Rectal smooth muscle tissue (tissue), 1 donor: ENCODE results near the gene CC2D1B.

Experiments used
- H3K27ac ChIP-seq: one replicate; pipeline ENCODE4 v1.7.0; 2013; ENCODE audit warnings: low read depth, low read length, inconsistent platforms
- H3K27me3 ChIP-seq: one replicate; pipeline ENCODE4 v1.7.0; 2013; ENCODE audit warnings: low read length; ENCODE audit not compliant: control insufficient read depth, insufficient read depth
- H3K36me3 ChIP-seq: one replicate; pipeline ENCODE4 v1.7.0; 2013; ENCODE audit warnings: low read length; ENCODE audit not compliant: control insufficient read depth, insufficient read depth
- H3K4me1 ChIP-seq: one replicate; pipeline ENCODE4 v1.7.0; 2013; ENCODE audit warnings: low read length; ENCODE audit not compliant: control insufficient read depth, insufficient read depth
- H3K4me3 ChIP-seq: one replicate; pipeline ENCODE4 v1.7.0; 2013; ENCODE audit warnings: low read length
- H3K9ac ChIP-seq: one replicate; pipeline ENCODE4 v1.7.0; 2013; ENCODE audit warnings: low read length

Gene CC2D1B

DNA sequence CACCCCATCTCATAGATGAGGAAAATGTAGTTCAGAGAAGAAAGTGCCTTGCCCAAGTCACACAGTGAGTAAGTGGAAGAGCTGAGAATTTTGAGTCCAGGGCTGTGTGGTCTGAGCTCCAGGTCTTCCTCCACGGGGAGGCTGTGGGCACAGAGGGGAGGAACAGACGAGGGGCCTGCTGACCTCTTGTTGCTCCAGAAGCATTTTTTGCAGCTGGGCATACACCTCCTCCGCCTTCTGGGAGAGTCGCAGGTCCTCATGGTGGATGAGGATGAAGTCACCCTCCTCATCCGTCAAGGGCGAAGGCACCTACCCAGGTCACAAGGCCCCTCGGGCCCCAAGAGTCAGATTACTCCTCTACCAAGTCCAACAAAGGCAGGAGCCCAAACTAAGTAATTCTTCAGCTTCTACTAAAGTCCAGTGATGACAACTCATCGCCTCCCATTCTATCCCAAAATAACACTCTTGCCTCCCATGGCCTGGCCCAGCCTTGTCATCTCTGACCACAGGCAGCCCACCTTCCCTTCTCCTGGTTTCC lies 9.1 kb downstream of the CC2D1B start:
- Histone ChIP-seq H3K4me1 (no peaks in the 10 kb centered on the region), H3K36me3 (peaks cover 88% of the 10 kb centered on the region), H3K27ac (no peak overlapping the region), H3K9ac (no peak overlapping the region), H3K27me3 (no peaks in the 10 kb centered on the region), H3K4me3 (no peak overlapping the region)

DNA sequence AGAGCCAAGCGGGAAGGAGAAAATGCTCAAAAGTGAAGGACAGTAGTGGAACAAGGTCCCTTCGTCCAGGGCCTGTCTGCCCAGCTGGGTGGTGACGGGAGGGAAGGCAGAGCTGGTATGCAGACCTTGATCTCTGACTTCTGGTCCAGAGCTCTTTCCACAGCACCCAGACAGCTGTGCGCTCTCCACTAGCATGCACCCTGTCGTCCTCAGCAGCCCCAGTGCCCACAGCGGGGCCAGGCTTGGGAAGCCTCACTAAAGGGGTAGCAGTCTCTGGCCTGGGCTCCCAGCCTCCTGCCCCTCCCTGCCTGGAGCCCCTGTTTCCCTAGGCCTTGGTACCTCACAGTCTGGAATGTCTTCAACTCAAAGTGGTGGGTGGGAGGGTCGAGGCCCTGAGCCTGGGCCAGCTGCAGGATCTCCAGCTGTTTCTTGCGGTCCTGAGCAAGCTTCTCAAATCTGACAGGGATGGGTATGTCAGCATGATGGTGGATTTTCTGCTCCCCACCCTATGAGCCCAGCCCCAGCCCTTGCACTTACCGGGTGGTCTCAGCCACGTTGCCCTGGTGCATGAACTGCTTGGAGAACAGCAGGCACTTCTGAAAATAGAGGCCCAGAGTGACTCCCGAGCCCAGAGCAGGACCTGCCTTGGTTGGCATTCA lies 10.0 kb downstream of the CC2D1B start:
- no peak overlapping the region for H3K4me3 ChIP-seq

DNA sequence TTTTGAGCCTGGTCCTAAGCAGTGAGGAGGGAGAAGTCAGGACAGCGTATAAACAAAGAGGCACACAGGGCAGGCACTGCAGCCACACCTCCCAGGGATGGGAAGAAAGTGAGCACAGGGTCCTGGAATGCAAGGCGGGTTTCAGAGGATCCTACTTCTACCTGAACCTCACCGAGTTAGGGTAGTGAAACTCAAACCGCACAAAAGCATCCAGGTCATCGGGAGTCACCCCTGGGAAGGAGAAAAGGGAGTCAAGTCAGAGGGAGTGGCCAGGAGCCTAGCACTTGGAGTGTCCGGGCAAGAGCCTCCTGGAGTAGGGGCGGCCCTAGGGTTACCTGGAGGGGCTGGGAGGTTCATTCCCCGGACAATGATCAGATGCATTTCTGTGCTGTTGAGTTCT lies 10.6 kb downstream of the CC2D1B start:
- no peak overlapping the region for H3K9ac ChIP-seq
- no peak overlapping the region for H3K27ac ChIP-seq
- peaks cover 75% of the 10 kb centered on the region for H3K36me3 ChIP-seq
- no peaks in the 10 kb centered on the region for H3K27me3 ChIP-seq
- H3K4me1 ChIP-seq, result no peaks in the 10 kb centered on the region
- no peak overlapping the region for H3K4me3 ChIP-seq

More for the DNA sequence above, 10.0 kb downstream of the CC2D1B start:
- Histone ChIP-seq H3K9ac (no peak overlapping the region), H3K27me3 (no peaks in the 10 kb centered on the region), H3K36me3 (peaks cover 80% of the 10 kb centered on the region), H3K4me1 (no peaks in the 10 kb centered on the region), H3K27ac (no peak overlapping the region)

DNA sequence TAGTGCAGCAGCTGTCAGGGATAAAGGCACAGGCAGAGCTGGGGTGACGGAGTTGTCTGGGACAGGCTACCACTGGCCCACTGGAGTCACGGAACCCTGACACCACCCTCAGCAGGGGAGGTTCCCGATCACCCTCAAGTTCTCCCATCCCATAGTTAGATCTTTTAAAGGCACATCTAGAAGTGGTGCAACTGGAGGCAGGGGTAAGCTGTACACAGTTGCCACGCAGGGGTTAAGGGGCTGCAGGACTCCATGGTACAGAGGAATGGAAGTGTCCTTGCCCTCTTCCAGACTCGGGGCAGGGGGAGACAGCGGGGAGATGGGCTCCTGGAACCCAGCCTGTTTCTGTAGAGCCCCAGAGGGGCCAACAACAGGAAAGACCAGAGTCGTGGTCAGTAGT lies 13.3 kb downstream of the CC2D1B start:
- no peak overlapping the region for H3K27ac ChIP-seq
- peaks cover 48% of the 10 kb centered on the region for H3K36me3 ChIP-seq
- H3K9ac ChIP-seq, result no peak overlapping the region
- H3K27me3 ChIP-seq, result no peaks in the 10 kb centered on the region
- H3K4me1 ChIP-seq, result no peaks in the 10 kb centered on the region
- no peak overlapping the region for H3K4me3 ChIP-seq

DNA sequence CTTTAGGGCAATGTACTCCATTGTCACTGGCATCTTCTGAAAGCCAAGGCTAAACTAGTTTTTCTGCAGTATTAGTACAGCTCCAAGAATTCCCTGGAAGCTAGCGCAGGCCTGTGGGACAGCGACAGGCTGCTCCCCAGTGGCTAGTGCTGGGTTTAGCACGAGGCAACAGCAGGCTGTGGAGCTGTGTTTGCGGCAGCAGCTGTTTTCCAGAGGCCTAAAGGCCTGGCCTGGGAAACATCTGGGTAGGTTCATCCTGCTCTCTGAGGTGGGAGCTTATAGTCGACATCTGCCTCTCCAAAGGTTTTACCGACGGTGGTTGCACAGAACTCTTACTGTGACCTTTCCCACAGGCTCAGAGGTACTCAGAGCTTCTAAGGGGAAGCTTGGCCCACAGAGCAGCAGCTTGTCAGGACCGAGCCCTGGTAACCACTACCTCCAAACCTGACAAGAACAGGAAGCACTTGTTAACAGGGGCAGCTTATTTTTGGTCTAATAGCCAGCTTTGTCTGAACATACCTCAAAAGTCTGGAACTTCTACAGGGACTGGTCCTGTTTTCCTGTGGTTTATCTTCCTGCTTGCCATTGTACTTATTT lies 17.2 kb downstream of the CC2D1B start:
- H3K4me3 ChIP-seq, result no peak overlapping the region
- H3K27me3 ChIP-seq, result no peaks in the 10 kb centered on the region
- H3K27ac ChIP-seq, result no peak overlapping the region
- peaks cover 10% of the 10 kb centered on the region for H3K36me3 ChIP-seq
- no peak overlapping the region for H3K9ac ChIP-seq
- no peaks in the 10 kb centered on the region for H3K4me1 ChIP-seq

DNA sequence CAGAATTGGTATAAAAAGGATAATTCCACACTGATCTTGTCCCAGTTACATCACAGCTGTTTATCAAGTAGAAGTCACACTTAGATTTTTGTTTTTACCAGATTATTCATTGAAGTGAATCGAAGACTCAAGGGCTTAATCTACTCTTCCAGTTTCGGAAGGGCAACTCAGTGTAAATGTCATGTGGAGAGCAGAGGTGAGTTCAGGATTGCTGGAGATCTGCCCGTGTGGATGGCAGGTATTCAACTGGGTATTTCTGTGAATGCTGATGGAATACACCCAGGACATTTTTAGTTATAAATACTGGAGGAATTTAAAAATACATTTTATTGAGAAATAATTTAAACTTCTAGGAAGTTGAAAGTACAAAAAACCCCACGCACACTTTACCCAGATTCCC lies 19.4 kb downstream of the CC2D1B start:
- H3K4me3 ChIP-seq, result no peak overlapping the region
- H3K36me3 ChIP-seq, result peaks cover 4% of the 10 kb centered on the region
- H3K9ac ChIP-seq, result no peak overlapping the region
- no peak overlapping the region for H3K27ac ChIP-seq
- no peaks in the 10 kb centered on the region for H3K4me1 ChIP-seq
- no peaks in the 10 kb centered on the region for H3K27me3 ChIP-seq

DNA sequence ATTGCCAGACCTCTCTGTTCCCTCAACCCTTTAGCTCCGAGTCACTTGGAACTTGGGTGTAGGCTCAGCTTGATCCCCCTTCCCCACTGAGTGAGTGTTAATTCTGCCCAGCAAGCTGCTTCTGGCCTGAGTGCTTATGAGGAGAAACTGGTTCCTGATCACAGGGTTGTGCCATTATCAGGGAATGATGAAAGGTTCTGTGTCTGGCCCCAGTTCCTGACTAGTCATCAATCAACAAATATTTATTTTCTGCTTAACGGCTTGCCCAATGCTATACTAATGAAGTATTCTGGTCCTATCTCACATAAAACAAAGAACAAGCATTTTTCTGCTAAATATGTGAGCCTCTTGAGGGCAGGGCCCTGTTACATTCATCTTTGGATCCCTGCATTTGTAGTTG lies 20.8 kb downstream of the CC2D1B start:
- no peaks in the 10 kb centered on the region for H3K27me3 ChIP-seq
- H3K9ac ChIP-seq, result no peak overlapping the region
- no peak overlapping the region for H3K4me3 ChIP-seq
- peaks cover 5% of the 10 kb centered on the region for H3K36me3 ChIP-seq
- no peaks in the 10 kb centered on the region for H3K4me1 ChIP-seq
- no peak overlapping the region for H3K27ac ChIP-seq

DNA sequence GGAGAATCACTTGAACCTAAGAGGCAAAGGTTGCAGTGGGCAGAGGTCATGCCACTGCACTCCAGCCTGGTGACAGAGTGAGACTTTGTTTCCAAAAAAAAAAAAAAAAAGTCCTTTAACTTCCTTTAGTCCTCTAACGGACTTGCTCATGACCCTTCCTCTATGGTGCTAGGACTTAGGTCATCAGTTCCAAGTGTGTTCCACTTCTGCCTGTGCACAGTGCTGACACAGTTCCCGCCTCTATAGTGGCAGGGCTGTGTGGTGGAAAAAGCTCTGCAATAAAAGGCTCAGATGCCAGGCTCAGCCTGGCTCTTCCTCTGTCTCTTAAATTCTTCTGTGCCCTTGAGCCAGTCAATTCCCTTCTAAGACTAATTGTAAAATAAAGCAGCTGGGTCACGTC lies 22.0 kb downstream of the CC2D1B start:
- H3K27me3 ChIP-seq, result no peaks in the 10 kb centered on the region
- peaks cover 5% of the 10 kb centered on the region for H3K36me3 ChIP-seq
- H3K9ac ChIP-seq, result no peak overlapping the region
- H3K4me1 ChIP-seq, result no peaks in the 10 kb centered on the region
- no peak overlapping the region for H3K27ac ChIP-seq
- no peak overlapping the region for H3K4me3 ChIP-seq

DNA sequence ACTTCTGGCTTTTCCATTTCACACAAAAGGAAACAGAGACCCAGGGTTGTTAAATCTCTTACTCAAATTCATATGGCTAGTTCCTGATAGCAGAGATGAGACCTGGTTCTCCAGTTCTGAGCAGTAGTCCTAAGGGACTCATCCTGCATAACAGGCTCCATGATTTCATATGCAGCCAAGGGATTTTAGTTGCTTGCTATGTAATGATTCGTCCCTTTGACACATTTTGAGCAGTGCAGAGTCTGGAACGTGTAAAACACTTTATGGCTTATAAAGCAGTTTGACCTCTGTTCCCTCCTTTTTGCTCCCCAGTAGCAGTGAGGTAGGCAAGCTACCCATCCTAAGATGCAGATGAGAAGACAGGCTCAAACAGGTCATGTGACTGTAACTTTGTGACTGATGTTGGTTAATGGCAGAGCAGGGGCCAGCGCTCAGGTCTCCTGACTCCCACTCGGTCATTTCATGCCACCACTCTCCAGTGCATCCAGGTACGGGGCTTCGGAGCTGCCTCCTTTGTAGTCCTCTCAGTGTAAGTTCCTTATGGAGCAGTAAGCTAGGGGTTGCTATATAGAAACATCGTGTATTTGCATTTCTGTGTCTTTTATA lies 24.2 kb downstream of the CC2D1B start:
- no peak overlapping the region for H3K27ac ChIP-seq
- no peaks in the 10 kb centered on the region for H3K4me1 ChIP-seq
- no peaks in the 10 kb centered on the region for H3K27me3 ChIP-seq
- H3K36me3 ChIP-seq, result peaks cover 5% of the 10 kb centered on the region
- H3K9ac ChIP-seq, result no peak overlapping the region
- no peak overlapping the region for H3K4me3 ChIP-seq

DNA sequence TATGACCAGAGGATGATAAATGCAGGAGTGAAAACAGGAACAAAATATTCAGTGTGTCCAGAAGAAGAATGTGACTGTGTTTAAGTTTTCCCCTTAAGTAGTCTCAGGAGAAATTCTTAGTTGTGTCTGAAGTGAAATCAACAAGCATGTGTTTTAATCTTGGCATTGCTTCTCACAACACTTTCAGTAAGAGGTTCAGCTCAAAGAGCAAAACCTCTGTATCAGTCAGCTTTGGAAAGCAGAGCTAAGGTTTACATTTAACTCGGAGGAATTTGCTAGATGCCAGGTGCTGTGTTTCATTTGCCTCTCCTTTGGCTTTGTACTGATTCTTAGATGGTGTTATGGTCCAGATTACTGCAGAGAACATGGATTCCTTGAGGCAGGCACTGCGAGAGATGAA lies 28.6 kb downstream of the CC2D1B start:
- no peak overlapping the region for H3K9ac ChIP-seq
- peaks cover 5% of the 10 kb centered on the region for H3K36me3 ChIP-seq
- H3K4me1 ChIP-seq, result no peaks in the 10 kb centered on the region
- no peak overlapping the region for H3K27ac ChIP-seq
- no peaks in the 10 kb centered on the region for H3K27me3 ChIP-seq
- no peak overlapping the region for H3K4me3 ChIP-seq

DNA sequence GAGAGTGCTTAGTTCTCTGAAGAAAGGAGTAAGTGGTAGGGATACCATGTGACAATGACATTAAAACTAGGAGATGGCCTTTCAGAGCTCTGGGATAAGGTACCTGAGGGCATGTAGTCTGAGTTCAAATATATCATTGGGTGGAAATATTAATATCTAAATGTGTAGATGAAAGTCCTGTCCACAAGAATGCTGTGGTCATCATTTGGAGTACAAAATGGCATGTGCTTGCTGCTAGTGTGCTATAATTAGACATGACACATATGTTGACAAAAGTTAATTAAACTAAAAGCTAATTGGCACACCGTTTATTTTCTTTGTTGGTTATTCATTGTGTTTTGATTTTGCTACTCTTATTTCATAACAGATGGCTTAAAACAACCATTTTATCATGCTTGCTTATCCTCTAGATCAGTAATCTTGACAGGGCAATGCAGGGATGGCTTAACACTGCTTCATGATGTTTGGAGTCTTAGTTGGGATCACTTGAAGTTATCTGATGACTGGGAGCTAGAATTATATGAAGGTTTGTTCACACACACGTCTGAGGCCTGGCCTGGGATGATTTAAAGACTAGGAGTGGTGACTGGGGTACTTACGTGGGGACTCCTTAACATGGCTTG lies 31.0 kb downstream of the CC2D1B start:
- no peak overlapping the region for H3K27ac ChIP-seq
- no peak overlapping the region for H3K9ac ChIP-seq
- H3K4me1 ChIP-seq, result no peaks in the 10 kb centered on the region
- no peaks in the 10 kb centered on the region for H3K27me3 ChIP-seq
- no peak overlapping the region for H3K4me3 ChIP-seq
- no peaks in the 10 kb centered on the region for H3K36me3 ChIP-seq

DNA sequence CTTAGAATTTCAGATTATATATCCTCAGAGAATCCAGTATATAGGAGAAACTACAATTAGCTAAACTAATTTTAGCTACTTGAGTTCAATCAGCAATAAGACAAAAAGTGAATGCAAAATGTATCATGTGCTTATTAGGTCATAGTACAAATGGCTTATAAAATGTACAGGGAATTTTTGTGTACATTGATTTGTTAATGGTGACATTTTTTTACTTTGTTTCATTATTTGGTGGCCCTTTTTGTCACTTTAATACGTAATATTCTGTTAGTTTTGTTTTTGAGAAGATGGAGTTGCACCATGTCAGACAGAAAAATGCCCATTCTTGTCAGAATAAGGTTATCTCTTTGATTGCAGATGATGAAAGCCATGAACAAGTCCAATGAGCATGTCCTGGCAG lies 33.6 kb downstream of the CC2D1B start:
- Histone ChIP-seq H3K36me3 (no peaks in the 10 kb centered on the region), H3K9ac (no peak overlapping the region), H3K27ac (no peak overlapping the region), H3K4me3 (no peak overlapping the region), H3K4me1 (no peaks in the 10 kb centered on the region), H3K27me3 (no peaks in the 10 kb centered on the region)
